H1 (cell line): Measurements from ENCODE around the gene RIF1. TPM values are rescaled to one million over a fixed set of nuclear protein-coding genes. Genes with fewer than 3 reads are reported as not detected.

ENCODE experiments used
- BRCA1 ChIP-seq: IDR thresholded peaks from 2 replicates; pipeline ENCODE4 v1.6.1; 2012; ENCODE audit warnings: low read depth, low read length, improper control_type of control experiment
- polyA plus RNA-seq, 7 experiments: library from polyadenylated mRNA; depleted of rRNA in 3 of 7; stranded (reverse) in 5 of 7; unstranded in 2 of 7; fragments of >200 nt in 5 of 7; fragments of 200-250 nt in 2 of 7; gene quantifications; 1 replicate in 5 of 7; 2 replicates in 1 of 7; 4 replicates in 1 of 7; pipeline versions ENCODE4 v1.2.1 to v1.2.3, GENCODE V29; 2011 to 2013; ENCODE audit warnings: missing spikeins in 2 of 7, mixed read lengths in 2 of 7
- total RNA-seq: library from RNA; stranded (reverse); fragmentation: NEBNext Ultra II Directional; extraction: Animal tissue kit (Norgen Biotek cat#: 25700); gene quantifications from 2 replicates; pipeline ENCODE4 v1.2.1, GENCODE V29; 2021
- TF ChIP-seq, protein P1 (sequence below): fragments of 300-600 bp; sonication (generic); IDR thresholded peaks from 2 replicates; pipeline ENCODE4 v1.7.1; 2012; ENCODE audit warnings: low read length, moderate library complexity, mild to moderate bottlenecking, inconsistent platforms; ENCODE audit not compliant: insufficient replicate concordance

RIF1 gene
- total and polyA plus RNA-seq, 2 of the 8 experiments (the other 6 are each of a cell fraction or from before 2014, with no cell fraction given) = 9.5 to 104 TPM

- TF ChIP-seq, protein P1, sequence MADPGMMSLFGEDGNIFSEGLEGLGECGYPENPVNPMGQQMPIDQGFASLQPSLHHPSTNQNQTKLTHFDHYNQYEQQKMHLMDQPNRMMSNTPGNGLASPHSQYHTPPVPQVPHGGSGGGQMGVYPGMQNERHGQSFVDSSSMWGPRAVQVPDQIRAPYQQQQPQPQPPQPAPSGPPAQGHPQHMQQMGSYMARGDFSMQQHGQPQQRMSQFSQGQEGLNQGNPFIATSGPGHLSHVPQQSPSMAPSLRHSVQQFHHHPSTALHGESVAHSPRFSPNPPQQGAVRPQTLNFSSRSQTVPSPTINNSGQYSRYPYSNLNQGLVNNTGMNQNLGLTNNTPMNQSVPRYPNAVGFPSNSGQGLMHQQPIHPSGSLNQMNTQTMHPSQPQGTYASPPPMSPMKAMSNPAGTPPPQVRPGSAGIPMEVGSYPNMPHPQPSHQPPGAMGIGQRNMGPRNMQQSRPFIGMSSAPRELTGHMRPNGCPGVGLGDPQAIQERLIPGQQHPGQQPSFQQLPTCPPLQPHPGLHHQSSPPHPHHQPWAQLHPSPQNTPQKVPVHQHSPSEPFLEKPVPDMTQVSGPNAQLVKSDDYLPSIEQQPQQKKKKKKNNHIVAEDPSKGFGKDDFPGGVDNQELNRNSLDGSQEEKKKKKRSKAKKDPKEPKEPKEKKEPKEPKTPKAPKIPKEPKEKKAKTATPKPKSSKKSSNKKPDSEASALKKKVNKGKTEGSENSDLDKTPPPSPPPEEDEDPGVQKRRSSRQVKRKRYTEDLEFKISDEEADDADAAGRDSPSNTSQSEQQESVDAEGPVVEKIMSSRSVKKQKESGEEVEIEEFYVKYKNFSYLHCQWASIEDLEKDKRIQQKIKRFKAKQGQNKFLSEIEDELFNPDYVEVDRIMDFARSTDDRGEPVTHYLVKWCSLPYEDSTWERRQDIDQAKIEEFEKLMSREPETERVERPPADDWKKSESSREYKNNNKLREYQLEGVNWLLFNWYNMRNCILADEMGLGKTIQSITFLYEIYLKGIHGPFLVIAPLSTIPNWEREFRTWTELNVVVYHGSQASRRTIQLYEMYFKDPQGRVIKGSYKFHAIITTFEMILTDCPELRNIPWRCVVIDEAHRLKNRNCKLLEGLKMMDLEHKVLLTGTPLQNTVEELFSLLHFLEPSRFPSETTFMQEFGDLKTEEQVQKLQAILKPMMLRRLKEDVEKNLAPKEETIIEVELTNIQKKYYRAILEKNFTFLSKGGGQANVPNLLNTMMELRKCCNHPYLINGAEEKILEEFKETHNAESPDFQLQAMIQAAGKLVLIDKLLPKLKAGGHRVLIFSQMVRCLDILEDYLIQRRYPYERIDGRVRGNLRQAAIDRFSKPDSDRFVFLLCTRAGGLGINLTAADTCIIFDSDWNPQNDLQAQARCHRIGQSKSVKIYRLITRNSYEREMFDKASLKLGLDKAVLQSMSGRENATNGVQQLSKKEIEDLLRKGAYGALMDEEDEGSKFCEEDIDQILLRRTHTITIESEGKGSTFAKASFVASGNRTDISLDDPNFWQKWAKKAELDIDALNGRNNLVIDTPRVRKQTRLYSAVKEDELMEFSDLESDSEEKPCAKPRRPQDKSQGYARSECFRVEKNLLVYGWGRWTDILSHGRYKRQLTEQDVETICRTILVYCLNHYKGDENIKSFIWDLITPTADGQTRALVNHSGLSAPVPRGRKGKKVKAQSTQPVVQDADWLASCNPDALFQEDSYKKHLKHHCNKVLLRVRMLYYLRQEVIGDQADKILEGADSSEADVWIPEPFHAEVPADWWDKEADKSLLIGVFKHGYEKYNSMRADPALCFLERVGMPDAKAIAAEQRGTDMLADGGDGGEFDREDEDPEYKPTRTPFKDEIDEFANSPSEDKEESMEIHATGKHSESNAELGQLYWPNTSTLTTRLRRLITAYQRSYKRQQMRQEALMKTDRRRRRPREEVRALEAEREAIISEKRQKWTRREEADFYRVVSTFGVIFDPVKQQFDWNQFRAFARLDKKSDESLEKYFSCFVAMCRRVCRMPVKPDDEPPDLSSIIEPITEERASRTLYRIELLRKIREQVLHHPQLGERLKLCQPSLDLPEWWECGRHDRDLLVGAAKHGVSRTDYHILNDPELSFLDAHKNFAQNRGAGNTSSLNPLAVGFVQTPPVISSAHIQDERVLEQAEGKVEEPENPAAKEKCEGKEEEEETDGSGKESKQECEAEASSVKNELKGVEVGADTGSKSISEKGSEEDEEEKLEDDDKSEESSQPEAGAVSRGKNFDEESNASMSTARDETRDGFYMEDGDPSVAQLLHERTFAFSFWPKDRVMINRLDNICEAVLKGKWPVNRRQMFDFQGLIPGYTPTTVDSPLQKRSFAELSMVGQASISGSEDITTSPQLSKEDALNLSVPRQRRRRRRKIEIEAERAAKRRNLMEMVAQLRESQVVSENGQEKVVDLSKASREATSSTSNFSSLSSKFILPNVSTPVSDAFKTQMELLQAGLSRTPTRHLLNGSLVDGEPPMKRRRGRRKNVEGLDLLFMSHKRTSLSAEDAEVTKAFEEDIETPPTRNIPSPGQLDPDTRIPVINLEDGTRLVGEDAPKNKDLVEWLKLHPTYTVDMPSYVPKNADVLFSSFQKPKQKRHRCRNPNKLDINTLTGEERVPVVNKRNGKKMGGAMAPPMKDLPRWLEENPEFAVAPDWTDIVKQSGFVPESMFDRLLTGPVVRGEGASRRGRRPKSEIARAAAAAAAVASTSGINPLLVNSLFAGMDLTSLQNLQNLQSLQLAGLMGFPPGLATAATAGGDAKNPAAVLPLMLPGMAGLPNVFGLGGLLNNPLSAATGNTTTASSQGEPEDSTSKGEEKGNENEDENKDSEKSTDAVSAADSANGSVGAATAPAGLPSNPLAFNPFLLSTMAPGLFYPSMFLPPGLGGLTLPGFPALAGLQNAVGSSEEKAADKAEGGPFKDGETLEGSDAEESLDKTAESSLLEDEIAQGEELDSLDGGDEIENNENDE = no peak
- no peak for TF ChIP-seq BRCA1
These were observed 76.4 kb downstream of the RIF1 start (continued) for GRCh38 chr2:151486053-151486452.
